B cell (primary cell): ENCODE data around the gene LUM. TPM values are rescaled to one million over a fixed set of nuclear protein-coding genes. Genes with fewer than 3 reads are reported as not detected.

Experiments used
- ATAC-seq: fragments of 200-7000 bp; cut with Tn5 transposase; one replicate; pipeline ENCODE4 v1.10.0; 2021; ENCODE audit warnings: low read depth, mild to moderate bottlenecking, moderate number of reproducible peaks, moderate library complexity
- CTCF ChIA-PET: fragments of 350-600 bp; sonication (Branson Sonifier 250); formaldehyde crosslinking; loops from one replicate; lab custom pipeline; 2021; ENCODE audit warnings: antibody characterized with exemption, inconsistent platforms; lab: Charles Lee
- POLR2A ChIA-PET: fragments of 350-600 bp; sonication (Branson Sonifier 250); formaldehyde crosslinking; loops from one replicate; lab custom pipeline; 2021; ENCODE audit warnings: antibody characterized with exemption; lab: Charles Lee
- DNase-seq: peaks from one replicate; pipeline ENCODE4 v3.0.0; 2013
- H2AFZ ChIP-seq: 2 replicates; pipeline ENCODE4 v1.6.1; 2012; ENCODE audit warnings: mild to moderate bottlenecking, low read depth, low read length; ENCODE audit not compliant: insufficient read depth, poor library complexity, severe bottlenecking
- H3K27ac ChIP-seq, 2 donors: 1 replicate in 1 of 2; 2 replicates in 1 of 2; pipeline ENCODE4 v1.5.1; 2012 to 2013; ENCODE audit warnings: low read length in 2 of 2, mild to moderate bottlenecking in 2 of 2, moderate library complexity in 1 of 2
- H3K27me3 ChIP-seq, 4 experiments: fragments of 200-600 bp in 1 of 4; sonication (generic) in 1 of 4; replicated peaks in 1 of 4; 1 replicate in 2 of 4; 2 replicates in 2 of 4; pipeline versions ENCODE4 v1.6.1 to v1.7.0; 2013 to 2016; ENCODE audit warnings: low read length in 3 of 4, mild to moderate bottlenecking in 2 of 4, mixed read lengths in 1 of 4, moderate library complexity in 1 of 4; ENCODE audit not compliant: insufficient read depth in 4 of 4, control insufficient read depth in 3 of 4; ENCODE audit errors: control extremely low read depth in 1 of 4
- H3K36me3 ChIP-seq, 2 experiments: replicated peaks in 1 of 2; 1 replicate in 1 of 2; 2 replicates in 1 of 2; pipeline versions ENCODE4 v1.6.1 to v1.7.1; 2013; ENCODE audit warnings: low read length in 1 of 2; ENCODE audit not compliant: insufficient read depth in 2 of 2, control insufficient read depth in 1 of 2; ENCODE audit errors: control extremely low read depth in 1 of 2, extremely low read depth in 1 of 2
- H3K4me1 ChIP-seq, 2 donors: fragments of 200-600 bp in 1 of 2; sonication (generic) in 1 of 2; 1 replicate in 1 of 2; 2 replicates in 1 of 2; pipeline versions ENCODE4 v1.5.1 to v1.6.1; 2013 to 2017; ENCODE audit warnings: low read length in 2 of 2; ENCODE audit not compliant: control insufficient read depth in 2 of 2, insufficient read depth in 2 of 2
- H3K4me2 ChIP-seq: replicated peaks from 2 replicates; pipeline ENCODE3; 2012; ENCODE audit warnings: mild to moderate bottlenecking, low read depth, low read length; ENCODE audit not compliant: poor library complexity, severe bottlenecking
- H3K4me3 ChIP-seq, 5 experiments: fragments of 200-600 bp in 1 of 5; sonication (generic) in 1 of 5; 1 replicate in 3 of 5; 2 replicates in 2 of 5; pipeline versions ENCODE4 v1.5.1 to v1.7.0; 2011 to 2016; ENCODE audit warnings: low read length in 4 of 5, mild to moderate bottlenecking in 4 of 5, low read depth in 2 of 5, control low read depth in 1 of 5, moderate library complexity in 1 of 5; ENCODE audit not compliant: insufficient read depth in 1 of 5; ENCODE audit errors: control extremely low read depth in 1 of 5, extremely low read depth in 1 of 5
- H3K79me2 ChIP-seq: fragments of 200-600 bp; sonication (generic); one replicate; pipeline ENCODE4 v1.6.0; 2016; ENCODE audit warnings: low read length; ENCODE audit not compliant: control insufficient read depth, insufficient read depth
- H3K9ac ChIP-seq: fragments of 200-600 bp; sonication (generic); 2 replicates; pipeline ENCODE4 v1.6.1; 2017; ENCODE audit warnings: mild to moderate bottlenecking, low read length, moderate library complexity
- H3K9me3 ChIP-seq, 3 donors: one replicate each; pipeline versions ENCODE4 v1.6.1 to v1.7.1; 2013; ENCODE audit warnings: low read length in 2 of 3; ENCODE audit not compliant: control insufficient read depth in 2 of 3, insufficient read depth in 1 of 3; ENCODE audit errors: control extremely low read depth in 1 of 3
- H4K20me1 ChIP-seq: 2 replicates; pipeline ENCODE4 v1.6.0; 2012; ENCODE audit warnings: mild to moderate bottlenecking, low read length; ENCODE audit not compliant: insufficient read depth, control insufficient read depth, poor library complexity, severe bottlenecking
- H3K27ac Mint-ChIP-seq: one replicate; pipeline ENCODE4 v1.8.0; 2021; ENCODE audit warnings: mixed read lengths
- H3K27me3 Mint-ChIP-seq: one replicate; pipeline ENCODE4 v1.8.0; 2021; ENCODE audit warnings: mixed read lengths
- H3K4me1 Mint-ChIP-seq: one replicate; pipeline ENCODE4 v1.8.0; 2021; ENCODE audit warnings: mixed read lengths
- H3K4me3 Mint-ChIP-seq: one replicate; pipeline ENCODE4 v1.8.0; 2021; ENCODE audit warnings: mixed read lengths
- H3K9me3 Mint-ChIP-seq: one replicate; pipeline ENCODE4 v1.8.0; 2022; ENCODE audit warnings: mixed read lengths; ENCODE audit not compliant: insufficient read depth
- EZH2 ChIP-seq: IDR thresholded peaks from 2 replicates; pipeline ENCODE4 v1.6.1; 2012; ENCODE audit warnings: borderline replicate concordance, low read depth, mild to moderate bottlenecking, moderate library complexity, low read length; ENCODE audit not compliant: insufficient read depth, poor library complexity, severe bottlenecking
- WGBS: methylation state at CpG from one replicate; pipeline ENCODE4 v1.1.5; 2013; ENCODE audit warnings: missing lambda C conversion rate; ENCODE audit not compliant: insufficient coverage; 5-methylcytosine and 5-hydroxymethylcytosine counted together
- intact Hi-C: fragments of 100-400 bp; cut with micrococcal nuclease; formaldehyde crosslinking; loops from one replicate; pipeline ENCODE4 v1.10.0; 2022
- polyA plus RNA-seq: library from polyadenylated mRNA; depleted of rRNA; stranded (reverse); fragments of >200 nt; gene quantifications from 2 replicates; pipeline ENCODE4 v1.2.3, GENCODE V29; 2012
- total RNA-seq, 2 donors: library from RNA; stranded (reverse); fragments of 120-200 nt in 1 of 2; gene quantifications; 1 replicate in 1 of 2; 2 replicates in 1 of 2; pipeline versions ENCODE4 v1.2.3 to v1.2.4, GENCODE V29; 2013 to 2022
- TF ChIP-seq, protein P1 (sequence below): fragments of 200-600 bp; IDR thresholded peaks from one replicate; pipeline ENCODE4 v1.8.0; 2022; ENCODE audit warnings: antibody characterized with exemption, mild to moderate bottlenecking

Gene LUM
- total and polyA plus RNA-seq, 2 donors (not counting 1 experiment from before 2014, with no cell fraction given) = not detected

DNA sequence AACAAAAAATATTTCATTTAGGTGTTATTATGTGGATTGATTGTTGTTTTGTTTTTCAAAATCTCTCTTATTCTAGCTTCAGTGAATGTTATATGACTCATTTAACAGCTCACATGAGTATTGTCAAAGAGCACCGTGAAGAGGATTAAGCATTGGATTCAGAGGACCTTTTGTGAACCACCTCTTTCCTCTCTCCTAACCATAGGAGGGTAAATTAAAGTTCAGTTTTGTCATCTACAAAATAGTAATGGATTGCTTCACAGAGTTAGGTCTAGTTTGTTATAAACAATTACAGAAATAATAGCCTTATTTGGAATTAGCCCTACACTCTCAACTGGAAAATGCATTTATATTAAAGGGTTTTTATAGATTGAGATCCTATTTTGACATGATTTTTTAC is 52.5 kb downstream of the LUM start:
- Histone ChIP-seq H3K4me2 (no peak overlapping the region), H3K9ac (no peak overlapping the region), H3K9me3 (no peaks in the 10 kb centered on the region), H4K20me1 (no peaks in the 10 kb centered on the region), H3K4me1 (no peaks in the 10 kb centered on the region), H3K27ac (no peak overlapping the region), H3K4me3 (no peak overlapping the region), H2AFZ (no peak overlapping the region), H3K27me3 (no peaks in the 10 kb centered on the region), H3K79me2 (no peaks in the 10 kb centered on the region), H3K36me3 (no peaks in the 10 kb centered on the region)
- H3K4me1 Mint-ChIP-seq = no peaks in the 10 kb centered on the region
- ATAC-seq (no peak), DNase-seq (no peak)
- intact Hi-C loops = no loop called here
- no peaks in the 10 kb centered on the region for H3K27me3 Mint-ChIP-seq
- H3K4me3 Mint-ChIP-seq = no peak overlapping the region
- CTCF ChIA-PET = no interaction called here
- no peak overlapping the region for H3K27ac Mint-ChIP-seq
- H3K9me3 Mint-ChIP-seq = no peaks in the 10 kb centered on the region
- WGBS = no CpG with 5 or more reads among the region's 1 CpG
- POLR2A ChIA-PET = no interaction called here
- no peak for TF ChIP-seq EZH2
- TF ChIP-seq, protein P1, sequence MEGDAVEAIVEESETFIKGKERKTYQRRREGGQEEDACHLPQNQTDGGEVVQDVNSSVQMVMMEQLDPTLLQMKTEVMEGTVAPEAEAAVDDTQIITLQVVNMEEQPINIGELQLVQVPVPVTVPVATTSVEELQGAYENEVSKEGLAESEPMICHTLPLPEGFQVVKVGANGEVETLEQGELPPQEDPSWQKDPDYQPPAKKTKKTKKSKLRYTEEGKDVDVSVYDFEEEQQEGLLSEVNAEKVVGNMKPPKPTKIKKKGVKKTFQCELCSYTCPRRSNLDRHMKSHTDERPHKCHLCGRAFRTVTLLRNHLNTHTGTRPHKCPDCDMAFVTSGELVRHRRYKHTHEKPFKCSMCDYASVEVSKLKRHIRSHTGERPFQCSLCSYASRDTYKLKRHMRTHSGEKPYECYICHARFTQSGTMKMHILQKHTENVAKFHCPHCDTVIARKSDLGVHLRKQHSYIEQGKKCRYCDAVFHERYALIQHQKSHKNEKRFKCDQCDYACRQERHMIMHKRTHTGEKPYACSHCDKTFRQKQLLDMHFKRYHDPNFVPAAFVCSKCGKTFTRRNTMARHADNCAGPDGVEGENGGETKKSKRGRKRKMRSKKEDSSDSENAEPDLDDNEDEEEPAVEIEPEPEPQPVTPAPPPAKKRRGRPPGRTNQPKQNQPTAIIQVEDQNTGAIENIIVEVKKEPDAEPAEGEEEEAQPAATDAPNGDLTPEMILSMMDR = no peak

- Mint-ChIP-seq H3K4me1 (no peaks in the 10 kb centered on the region), H3K9me3 (no peaks in the 10 kb centered on the region), H3K27me3 (no peaks in the 10 kb centered on the region), H3K4me3 (no peak within 1 kb of the TSS), H3K27ac (no peak within 1 kb of the TSS)
- DNase-seq (no peak), ATAC-seq (no peak)
- intact Hi-C loops = no loop called here
- ChIA-PET CTCF (no interaction called here), POLR2A (no interaction called here)
- H3K4me3 ChIP-seq = no peak within 1 kb of the TSS
- H3K9ac ChIP-seq = no peak within 1 kb of the TSS
- no peak within 1 kb of the TSS for H3K27ac ChIP-seq
- H4K20me1 ChIP-seq = no peaks in the 10 kb centered on the region
- no peak within 1 kb of the TSS for H2AFZ ChIP-seq
- H3K4me1 ChIP-seq = no peaks in the 10 kb centered on the region
- 100% methylated on average over 1 of the region's 9 CpGs for WGBS
- H3K9me3 ChIP-seq = no peaks in the 10 kb centered on the region
- H3K79me2 ChIP-seq = no peaks in the 10 kb centered on the region
- no peaks in the 10 kb centered on the region for H3K27me3 ChIP-seq
- TF ChIP-seq, protein P1 = no peak
- TF ChIP-seq EZH2 = no peak
- no peaks in the 10 kb centered on the region for H3K36me3 ChIP-seq
- H3K4me2 ChIP-seq = no peak within 1 kb of the TSS
These were observed 53.7 kb downstream of the LUM start, which contains the start of gene KERA for GRCh38 chr12:91057368-91058165. Gene KERA (minus strand): TSS chr12:91058024. CDS start chr12:91056281, 1,743 bp downstream.
